Measurements from ENCODE around the gene CCDC60. TPM values are rescaled to one million over a fixed set of nuclear protein-coding genes. Genes with fewer than 3 reads are reported as not detected.

CCDC60 gene
- total and polyA plus RNA-seq, 10 of the 15 experiments (the other 5 are each of a cell fraction or from before 2014, with no cell fraction given), result 0.19 TPM; not detected in 9

DNA sequence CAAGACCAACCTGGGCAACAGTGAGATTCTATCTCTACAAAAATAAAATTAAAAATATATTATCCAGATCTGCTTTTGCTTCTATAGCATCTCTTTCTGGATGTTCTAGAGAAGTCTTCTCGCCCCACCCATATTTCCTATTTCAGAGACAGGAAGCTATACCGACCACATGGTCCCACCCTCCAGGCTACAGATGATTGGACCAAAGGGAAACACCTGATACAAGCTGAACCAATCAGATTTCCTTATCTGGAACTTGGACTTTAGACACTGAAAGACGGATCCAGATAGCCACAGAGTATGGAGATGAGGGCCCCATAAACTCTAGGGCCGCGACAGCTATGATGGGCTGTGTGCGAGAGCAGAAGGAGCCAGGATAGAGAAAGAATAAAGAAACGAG lies 48.7 kb downstream of the CCDC60 start (continued):
- TF ChIP-seq, protein P1, sequence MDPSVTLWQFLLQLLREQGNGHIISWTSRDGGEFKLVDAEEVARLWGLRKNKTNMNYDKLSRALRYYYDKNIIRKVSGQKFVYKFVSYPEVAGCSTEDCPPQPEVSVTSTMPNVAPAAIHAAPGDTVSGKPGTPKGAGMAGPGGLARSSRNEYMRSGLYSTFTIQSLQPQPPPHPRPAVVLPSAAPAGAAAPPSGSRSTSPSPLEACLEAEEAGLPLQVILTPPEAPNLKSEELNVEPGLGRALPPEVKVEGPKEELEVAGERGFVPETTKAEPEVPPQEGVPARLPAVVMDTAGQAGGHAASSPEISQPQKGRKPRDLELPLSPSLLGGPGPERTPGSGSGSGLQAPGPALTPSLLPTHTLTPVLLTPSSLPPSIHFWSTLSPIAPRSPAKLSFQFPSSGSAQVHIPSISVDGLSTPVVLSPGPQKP (IDR thresholded peaks at IDR 0.05; ENCODE audit: low read depth, low read length), result no peak
- TF ChIP-seq, protein P2, sequence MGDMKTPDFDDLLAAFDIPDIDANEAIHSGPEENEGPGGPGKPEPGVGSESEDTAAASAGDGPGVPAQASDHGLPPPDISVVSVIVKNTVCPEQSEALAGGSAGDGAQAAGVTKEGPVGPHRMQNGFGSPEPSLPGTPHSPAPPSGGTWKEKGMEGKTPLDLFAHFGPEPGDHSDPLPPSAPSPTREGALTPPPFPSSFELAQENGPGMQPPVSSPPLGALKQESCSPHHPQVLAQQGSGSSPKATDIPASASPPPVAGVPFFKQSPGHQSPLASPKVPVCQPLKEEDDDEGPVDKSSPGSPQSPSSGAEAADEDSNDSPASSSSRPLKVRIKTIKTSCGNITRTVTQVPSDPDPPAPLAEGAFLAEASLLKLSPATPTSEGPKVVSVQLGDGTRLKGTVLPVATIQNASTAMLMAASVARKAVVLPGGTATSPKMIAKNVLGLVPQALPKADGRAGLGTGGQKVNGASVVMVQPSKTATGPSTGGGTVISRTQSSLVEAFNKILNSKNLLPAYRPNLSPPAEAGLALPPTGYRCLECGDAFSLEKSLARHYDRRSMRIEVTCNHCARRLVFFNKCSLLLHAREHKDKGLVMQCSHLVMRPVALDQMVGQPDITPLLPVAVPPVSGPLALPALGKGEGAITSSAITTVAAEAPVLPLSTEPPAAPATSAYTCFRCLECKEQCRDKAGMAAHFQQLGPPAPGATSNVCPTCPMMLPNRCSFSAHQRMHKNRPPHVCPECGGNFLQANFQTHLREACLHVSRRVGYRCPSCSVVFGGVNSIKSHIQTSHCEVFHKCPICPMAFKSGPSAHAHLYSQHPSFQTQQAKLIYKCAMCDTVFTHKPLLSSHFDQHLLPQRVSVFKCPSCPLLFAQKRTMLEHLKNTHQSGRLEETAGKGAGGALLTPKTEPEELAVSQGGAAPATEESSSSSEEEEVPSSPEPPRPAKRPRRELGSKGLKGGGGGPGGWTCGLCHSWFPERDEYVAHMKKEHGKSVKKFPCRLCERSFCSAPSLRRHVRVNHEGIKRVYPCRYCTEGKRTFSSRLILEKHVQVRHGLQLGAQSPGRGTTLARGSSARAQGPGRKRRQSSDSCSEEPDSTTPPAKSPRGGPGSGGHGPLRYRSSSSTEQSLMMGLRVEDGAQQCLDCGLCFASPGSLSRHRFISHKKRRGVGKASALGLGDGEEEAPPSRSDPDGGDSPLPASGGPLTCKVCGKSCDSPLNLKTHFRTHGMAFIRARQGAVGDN (IDR thresholded peaks at IDR 0.05), result no peak
- TF ChIP-seq ZBED1 (IDR thresholded peaks at IDR 0.05; ENCODE audit: borderline replicate concordance), result no peak
- TF ChIP-seq, protein P3, sequence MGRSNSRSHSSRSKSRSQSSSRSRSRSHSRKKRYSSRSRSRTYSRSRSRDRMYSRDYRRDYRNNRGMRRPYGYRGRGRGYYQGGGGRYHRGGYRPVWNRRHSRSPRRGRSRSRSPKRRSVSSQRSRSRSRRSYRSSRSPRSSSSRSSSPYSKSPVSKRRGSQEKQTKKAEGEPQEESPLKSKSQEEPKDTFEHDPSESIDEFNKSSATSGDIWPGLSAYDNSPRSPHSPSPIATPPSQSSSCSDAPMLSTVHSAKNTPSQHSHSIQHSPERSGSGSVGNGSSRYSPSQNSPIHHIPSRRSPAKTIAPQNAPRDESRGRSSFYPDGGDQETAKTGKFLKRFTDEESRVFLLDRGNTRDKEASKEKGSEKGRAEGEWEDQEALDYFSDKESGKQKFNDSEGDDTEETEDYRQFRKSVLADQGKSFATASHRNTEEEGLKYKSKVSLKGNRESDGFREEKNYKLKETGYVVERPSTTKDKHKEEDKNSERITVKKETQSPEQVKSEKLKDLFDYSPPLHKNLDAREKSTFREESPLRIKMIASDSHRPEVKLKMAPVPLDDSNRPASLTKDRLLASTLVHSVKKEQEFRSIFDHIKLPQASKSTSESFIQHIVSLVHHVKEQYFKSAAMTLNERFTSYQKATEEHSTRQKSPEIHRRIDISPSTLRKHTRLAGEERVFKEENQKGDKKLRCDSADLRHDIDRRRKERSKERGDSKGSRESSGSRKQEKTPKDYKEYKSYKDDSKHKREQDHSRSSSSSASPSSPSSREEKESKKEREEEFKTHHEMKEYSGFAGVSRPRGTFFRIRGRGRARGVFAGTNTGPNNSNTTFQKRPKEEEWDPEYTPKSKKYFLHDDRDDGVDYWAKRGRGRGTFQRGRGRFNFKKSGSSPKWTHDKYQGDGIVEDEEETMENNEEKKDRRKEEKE (IDR thresholded peaks at IDR 0.05), result no peak
- no peak for TF ChIP-seq GABPA (IDR thresholded peaks at IDR 0.05; ENCODE audit: low read depth)
- TF ChIP-seq PAX8 (IDR thresholded peaks at IDR 0.05), result no peak
- TF ChIP-seq MEF2A (IDR thresholded peaks at IDR 0.05; ENCODE audit: insufficient read depth, low read depth, low read length), result no peak

Measured in GM12878 (cell line).